Measurements from ENCODE around the gene WDR49.
"Not testable (repeated sequence)": the region's sequence is repeated elsewhere in the genome, so short reads cannot be mapped to it uniquely, and the experiment has no call there.

The WDR49 gene

DNA sequence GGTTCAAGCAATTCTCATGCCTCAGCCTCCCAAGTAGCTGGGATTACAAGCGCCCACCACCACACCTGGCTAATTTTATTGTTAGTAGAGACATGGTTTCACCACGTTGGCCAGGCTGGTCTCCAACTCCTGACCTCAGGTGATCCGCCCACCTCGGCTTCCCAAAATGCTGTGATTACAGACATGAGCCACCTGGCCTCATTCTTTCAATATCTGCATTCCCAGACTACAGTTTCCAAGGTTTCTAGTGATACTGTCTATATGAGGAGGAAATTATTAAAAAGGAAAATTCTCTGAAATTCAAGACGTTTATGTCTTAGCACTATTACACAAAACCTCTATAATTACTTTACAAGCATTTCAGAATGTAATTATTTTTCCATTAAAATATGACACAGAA lies 39.5 kb downstream of the WDR49 start:
- DNase-seq, result not testable (repeated sequence)

GRCh38 chr3:167611718-167612117 lies 42.0 kb downstream of the WDR49 start:
- DNase-seq, result no peak

DNA sequence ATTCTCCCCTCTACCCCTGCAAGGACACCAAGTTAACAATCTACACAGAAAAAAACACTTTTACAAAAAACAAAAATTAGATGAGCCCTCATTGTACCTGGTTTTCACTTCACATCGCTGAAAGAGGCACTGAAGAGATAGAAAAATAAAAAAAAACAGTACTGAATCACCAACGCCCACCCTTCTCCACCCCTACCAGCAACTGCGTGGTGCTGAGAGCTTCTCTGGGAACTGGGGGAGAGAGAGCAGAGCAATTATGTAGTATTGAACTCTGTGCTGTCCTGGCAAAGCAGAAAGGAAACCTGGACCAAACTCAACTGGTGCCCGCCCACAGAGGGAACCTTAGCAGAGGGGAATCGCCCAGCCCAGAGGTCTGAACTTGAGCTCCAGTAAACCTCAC lies 44.6 kb downstream of the WDR49 start:
- DNase-seq, result no peak

DNA sequence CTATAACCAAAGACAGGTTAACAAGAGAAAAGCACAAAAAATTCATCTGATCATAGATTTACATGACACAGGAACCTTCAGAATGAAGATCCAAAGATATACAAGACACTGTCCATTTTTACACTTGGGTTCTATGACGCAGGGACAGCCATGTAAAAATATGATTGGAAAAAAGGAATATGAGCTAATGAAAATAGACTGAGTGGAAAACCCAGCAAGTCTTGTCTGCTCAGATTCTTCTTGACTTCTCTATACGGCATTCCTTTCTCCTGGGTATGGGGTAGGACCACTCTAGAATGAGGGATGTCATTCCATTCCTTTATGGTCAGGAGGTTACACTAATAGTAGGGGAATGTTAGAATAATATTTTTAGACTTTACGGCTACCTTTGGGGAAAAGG lies 46.9 kb downstream of the WDR49 start:
- DNase-seq, result no peak

GRCh38 chr3:167605871-167606270 lies 47.9 kb downstream of the WDR49 start:
- no peak for DNase-seq

DNA sequence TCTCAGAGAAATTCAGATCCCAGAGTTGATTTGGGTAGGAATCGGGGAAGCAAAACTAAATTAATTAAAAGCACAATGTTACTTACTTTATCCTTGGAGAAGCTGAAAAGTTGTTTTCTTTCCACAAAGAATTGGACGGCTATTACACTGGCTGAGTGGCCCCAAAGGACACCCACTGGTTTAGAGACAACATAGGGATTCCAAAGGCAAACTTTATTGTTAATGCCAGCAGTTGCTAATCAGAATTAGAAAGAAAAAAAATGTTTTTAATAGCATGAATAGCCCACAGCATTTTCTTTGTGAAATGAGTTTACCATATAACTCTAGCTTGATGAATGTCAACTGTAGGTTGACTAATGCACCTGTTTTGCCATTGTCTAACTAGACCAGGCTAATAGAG lies 51.7 kb downstream of the WDR49 start:
- no peak for DNase-seq

DNA sequence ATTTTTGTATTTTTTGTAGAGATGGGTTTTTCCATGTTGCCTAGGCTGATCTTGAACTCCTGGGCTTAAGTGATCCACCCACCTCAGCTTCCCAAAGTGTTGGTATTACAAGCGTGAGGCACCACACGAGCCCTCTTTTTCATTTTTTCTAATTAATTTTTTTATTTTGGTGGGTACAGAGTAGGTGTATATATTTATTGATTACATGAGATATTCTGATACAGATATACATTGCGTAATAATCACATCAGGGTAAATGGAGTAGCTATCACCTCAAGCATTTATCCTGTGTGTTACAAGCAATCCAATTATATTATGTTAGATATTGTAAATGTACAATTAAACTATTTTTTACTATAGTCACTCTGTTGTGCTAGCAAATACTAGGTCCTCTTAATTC lies 66.1 kb downstream of the WDR49 start:
- DNase-seq, result no peak

DNA sequence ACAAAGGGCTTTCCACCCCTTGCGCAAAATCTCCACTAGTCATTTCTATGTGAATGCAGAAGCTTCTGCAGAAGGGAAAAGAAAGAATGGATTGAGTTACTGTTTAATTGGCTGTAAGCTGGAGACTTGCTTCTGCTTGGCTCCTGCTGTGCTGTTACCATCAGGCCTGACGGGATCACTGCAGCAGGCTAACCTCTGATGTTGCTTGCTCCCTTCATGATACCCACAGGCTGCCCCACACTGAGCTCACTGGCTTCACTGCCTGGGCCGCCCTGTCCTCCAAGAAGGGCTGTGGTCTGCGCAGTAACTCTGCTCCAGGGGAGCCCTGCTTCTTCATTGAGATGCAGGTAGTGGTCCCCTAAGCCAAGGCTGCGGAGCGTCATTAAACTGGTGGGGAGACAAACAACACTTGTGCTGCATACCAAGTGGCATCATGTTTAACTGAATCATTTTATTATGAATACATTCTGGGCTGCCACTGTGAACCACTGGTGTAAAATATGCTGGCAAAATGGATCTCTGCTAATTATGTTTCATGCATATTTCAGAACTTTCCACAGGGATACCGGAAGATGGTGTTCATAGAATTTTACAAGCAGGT lies 78.6 kb downstream of the WDR49 start:
- no peak for DNase-seq

DNA sequence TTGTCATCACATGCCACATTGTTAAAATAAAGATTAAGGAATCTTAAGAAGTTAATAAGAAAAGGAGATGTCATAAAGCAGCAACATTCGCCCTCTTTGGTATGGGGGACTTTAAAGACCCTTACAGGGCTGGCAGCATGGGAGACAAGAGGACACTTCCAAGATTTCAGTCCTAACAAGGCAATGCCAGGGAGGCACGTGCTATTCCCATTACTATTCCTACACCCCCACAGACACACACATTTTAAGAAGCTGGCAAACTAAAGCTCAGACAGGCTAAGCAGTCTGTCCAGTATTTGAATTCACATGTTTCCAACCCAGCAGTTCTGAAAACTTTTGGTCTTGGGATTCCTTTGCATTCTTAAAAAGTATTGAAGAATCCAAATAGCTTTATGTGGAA lies 80.8 kb downstream of the WDR49 start:
- DNase-seq, result no peak

GRCh38 chr3:167568634-167569033 lies 85.1 kb downstream of the WDR49 start:
- no peak for DNase-seq

GRCh38 chr3:167565489-167565888 lies 88.3 kb downstream of the WDR49 start:
- DNase-seq, result no peak

- DNase-seq, result no peak
Observed at GRCh38 chr3:167564612-167565011, 89.1 kb downstream of the WDR49 start.

DNA sequence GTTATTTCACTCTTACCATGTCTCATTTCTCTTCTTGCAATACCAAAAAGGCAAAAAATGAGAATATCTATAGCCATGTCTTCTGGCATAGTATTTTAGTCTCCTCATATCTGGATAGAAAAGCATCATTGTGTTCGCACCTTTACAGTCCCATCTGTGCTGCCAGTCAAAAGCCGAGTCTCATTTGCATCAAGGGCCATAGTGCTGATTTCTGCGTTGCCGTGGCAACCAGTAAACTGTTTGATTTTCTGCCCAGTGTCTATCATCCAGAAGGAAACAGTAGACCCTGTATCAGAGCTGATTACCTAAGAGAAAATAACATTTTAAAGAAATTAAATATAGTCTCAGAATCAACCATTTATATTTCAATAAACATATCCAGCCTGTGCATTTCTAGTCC lies 93.8 kb downstream of the WDR49 start:
- DNase-seq, result no peak

DNA sequence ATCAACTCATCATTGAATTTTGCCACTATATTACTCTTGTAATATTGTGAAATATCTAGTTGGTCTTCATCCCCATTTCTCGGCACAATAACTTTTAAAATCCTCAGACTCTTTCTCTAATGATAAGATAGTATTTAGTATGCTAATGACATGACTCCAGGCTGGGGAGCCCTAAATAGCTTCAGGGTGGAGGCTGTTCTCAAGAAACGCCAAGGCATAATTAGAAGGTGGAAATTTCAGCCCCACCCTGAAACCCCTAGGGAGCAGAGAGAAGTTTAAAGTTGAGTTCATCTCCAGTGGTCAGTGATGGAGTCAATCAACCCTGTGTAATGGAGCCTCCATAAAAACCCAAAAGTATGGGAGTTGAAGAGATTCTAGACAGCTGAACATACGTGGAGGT lies 98.8 kb downstream of the WDR49 start:
- no peak for DNase-seq

- DNase-seq, result no peak
Observed at GRCh38 chr3:167538081-167538480, 115.7 kb downstream of the WDR49 start.

DNA sequence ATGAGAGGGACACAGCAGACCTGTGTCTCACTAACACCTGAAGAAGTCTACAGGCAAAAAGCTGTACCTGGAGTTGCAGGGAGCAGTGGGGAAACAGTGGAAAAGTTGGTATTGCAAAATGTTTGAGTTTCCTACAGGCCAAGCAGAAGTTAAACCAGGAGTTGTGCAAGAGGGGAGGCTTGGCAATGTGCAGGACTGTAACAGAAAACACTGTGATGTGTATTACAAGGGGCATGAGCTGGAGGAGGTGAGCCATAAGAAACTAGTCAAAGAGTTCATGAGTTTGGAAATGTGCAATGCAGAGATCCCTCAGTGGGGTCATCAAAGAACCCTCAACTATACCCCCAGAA lies 132.8 kb downstream of the WDR49 start:
- no peak for DNase-seq

GRCh38 chr3:167520266-167521005 lies 133.3 kb downstream of the WDR49 start:
- DNase-seq, result no peak

GRCh38 chr3:167507954-167508353 lies 145.8 kb downstream of the WDR49 start:
- no peak for DNase-seq

DNA sequence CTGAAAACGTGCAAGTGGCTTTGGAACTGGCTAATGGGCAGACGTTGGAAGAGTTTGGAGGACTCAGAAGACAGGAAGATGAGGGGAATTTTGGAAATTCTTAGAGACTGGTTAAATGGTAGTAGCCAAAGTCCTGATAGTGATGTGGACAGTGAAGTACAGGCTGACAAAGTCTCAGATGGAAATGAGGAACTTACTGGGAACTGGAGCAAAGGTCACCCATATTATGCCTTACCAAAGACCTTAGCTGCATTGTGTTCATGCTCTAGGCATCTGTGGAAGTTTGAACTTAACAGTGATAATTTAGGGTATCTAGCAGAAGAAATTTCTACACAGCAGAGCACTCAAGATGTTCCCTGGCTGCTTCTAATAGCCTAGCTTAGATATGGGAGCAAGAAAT lies 151.3 kb downstream of the WDR49 start:
- DNase-seq, result no peak

DNA sequence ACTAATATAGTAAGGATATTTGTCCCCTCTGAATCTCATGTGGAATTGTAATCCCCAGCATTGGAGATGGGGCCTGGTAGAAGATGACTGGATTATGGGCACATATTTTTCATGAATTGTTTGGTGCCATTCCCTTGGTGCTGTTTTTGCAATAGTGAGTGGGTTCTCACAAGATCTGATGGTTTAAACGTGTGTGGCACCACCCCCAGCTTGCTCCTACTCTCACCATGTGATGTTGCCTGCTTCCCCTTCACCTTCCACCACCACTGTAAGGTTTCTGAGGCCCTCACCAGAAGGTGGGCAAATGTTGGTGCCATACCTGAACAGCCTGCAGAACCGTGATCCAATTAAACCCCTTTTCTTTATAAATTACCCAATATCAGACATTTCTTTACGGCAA lies 151.8 kb downstream of the WDR49 start:
- no peak for DNase-seq

DNA sequence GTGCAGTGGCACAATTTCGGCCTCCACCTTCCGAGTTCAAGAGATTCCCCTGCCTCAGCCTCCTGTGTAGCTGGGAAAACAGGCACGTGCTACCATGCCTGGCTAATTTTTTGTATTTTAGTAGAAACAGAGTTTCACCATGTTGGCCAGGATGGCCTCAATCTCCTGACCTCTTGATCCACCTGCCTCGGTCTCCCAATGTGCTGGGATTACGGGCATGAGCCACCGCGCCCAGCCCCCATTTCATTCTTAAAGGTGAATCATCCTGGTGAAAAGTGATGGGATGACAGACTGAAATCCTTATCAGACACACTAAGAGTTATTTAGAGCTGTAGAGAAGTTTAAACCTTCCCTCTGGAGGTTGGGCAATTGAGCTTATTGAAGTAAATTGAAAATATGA lies 155.8 kb downstream of the WDR49 start:
- no peak for DNase-seq

GRCh38 chr3:167493244-167493643 lies 160.5 kb downstream of the WDR49 start:
- DNase-seq, result peak; percentile 0

DNA sequence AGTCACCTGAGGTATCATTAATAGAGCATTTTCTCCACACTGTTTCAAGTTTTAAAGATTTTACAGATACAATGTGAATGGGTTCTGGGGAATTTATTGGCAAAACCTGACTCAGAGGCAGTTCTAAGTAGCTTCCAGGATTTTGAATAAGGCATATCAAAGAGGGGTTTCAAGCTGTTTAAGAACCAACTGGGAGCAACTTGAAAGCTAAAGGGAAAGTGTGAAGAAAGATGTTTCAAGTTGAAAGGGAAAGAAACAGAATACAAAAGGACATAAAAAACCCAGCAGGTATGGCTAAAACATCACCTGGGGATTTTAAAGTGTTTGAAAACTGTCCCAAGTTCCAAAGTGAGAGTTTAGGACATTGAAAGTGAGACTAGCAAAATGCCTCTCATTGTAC lies 162.1 kb downstream of the WDR49 start:
- DNase-seq, result no peak

DNA sequence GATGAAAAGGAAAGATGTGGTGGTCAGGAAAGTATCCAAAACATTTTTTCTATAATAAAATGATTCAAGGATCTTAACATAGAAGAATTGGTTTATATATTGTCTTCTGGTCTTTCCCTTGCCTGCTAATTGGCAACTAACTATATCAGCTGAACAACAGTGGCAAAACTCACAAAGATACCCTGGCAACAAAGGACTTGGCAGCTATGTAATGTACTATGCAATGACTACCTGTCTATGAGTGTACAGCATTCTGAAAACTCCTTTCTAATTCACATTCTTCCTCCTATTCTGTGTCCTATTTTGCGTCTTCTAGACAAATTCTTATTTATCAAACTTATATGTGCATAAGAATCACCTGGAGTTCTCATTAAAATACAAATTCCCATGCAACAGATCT lies 164.2 kb downstream of the WDR49 start:
- DNase-seq, result no peak

GRCh38 chr3:167487556-167487955 lies 166.2 kb downstream of the WDR49 start:
- DNase-seq, result no peak
